SK-N-MC (cell line): Measurements from ENCODE around the gene SEC22C.

ENCODE experiments used
- DNase-seq: peaks from one replicate; pipeline ENCODE4 v3.0.0-alpha.2; 2011; ENCODE audit warnings: low read depth, low spot score
- H3K27ac ChIP-seq: fragments of 200-600 bp; sonication (generic); 2 replicates; pipeline ENCODE4 v1.5.1; 2016; ENCODE audit warnings: mixed run types
- H3K36me3 ChIP-seq: fragments of 200-600 bp; sonication (generic); 2 replicates; pipeline ENCODE4 v1.6.1; 2017; ENCODE audit warnings: antibody characterized with exemption, low read length, mixed read lengths; ENCODE audit not compliant: insufficient read depth
- H3K4me3 ChIP-seq: fragments of 200-600 bp; sonication (generic); 2 replicates; pipeline ENCODE4 v1.5.1; 2016
- H3K9ac ChIP-seq: fragments of 200-600 bp; sonication (generic); 2 replicates; pipeline ENCODE4 v1.8.0; 2017; ENCODE audit warnings: mixed run types, mixed read lengths; ENCODE audit not compliant: insufficient read length
- H3K9me3 ChIP-seq: fragments of 200-600 bp; sonication (generic); 2 replicates; pipeline ENCODE4 v1.6.1; 2017; ENCODE audit warnings: low read depth, mild to moderate bottlenecking, antibody characterized with exemption, low read length, moderate library complexity, mixed read lengths
- EZH2 ChIP-seq: fragments of 200-600 bp; sonication (generic); IDR thresholded peaks from one replicate; pipeline ENCODE4 v1.6.1; 2017; ENCODE audit warnings: antibody characterized with exemption
- FOXP2 ChIP-seq: optimal IDR thresholded peaks from 2 replicates; pipeline ENCODE3; 2011; ENCODE audit warnings: mild to moderate bottlenecking, moderate library complexity; ENCODE audit not compliant: insufficient read depth; ENCODE audit errors: extremely low read length, control extremely low read depth
- POLR2AphosphoS5 ChIP-seq: IDR thresholded peaks from 2 replicates; pipeline ENCODE4 v1.6.1; 2012; ENCODE audit warnings: mild to moderate bottlenecking, low read depth, low read length, borderline replicate concordance

The SEC22C gene

GRCh38 chr3:42525736-42526345 is 55.9 kb downstream of the SEC22C start:
- TF ChIP-seq POLR2AphosphoS5 (no peak), FOXP2 (no peak), EZH2 (no peak)
- H3K9me3 ChIP-seq, result no peaks in the 10 kb centered on the region
- no peak overlapping the region for H3K9ac ChIP-seq
- no peak overlapping the region for H3K4me3 ChIP-seq
- no peaks in the 10 kb centered on the region for H3K36me3 ChIP-seq
- H3K27ac ChIP-seq, result no peak overlapping the region
- no peak for DNase-seq

- no peak for DNase-seq
- no peak overlapping the region for H3K9ac ChIP-seq
- H3K9me3 ChIP-seq, result no peaks in the 10 kb centered on the region
- H3K36me3 ChIP-seq, result no peaks in the 10 kb centered on the region
- no peak overlapping the region for H3K4me3 ChIP-seq
- H3K27ac ChIP-seq, result no peak overlapping the region
- no peak for TF ChIP-seq FOXP2
- TF ChIP-seq POLR2AphosphoS5, result no peak
- TF ChIP-seq EZH2, result no peak
These were observed 56.6 kb downstream of the SEC22C start for GRCh38 chr3:42525212-42525611.

GRCh38 chr3:42524751-42525150 is 57.0 kb downstream of the SEC22C start:
- DNase-seq, result no peak
- H3K4me3 ChIP-seq, result no peak overlapping the region
- TF ChIP-seq POLR2AphosphoS5 (no peak), EZH2 (no peak), FOXP2 (no peak)
- H3K27ac ChIP-seq, result no peak overlapping the region
- no peaks in the 10 kb centered on the region for H3K36me3 ChIP-seq
- H3K9ac ChIP-seq, result no peak overlapping the region
- no peaks in the 10 kb centered on the region for H3K9me3 ChIP-seq

- Histone ChIP-seq H3K27ac (no peak overlapping the region), H3K36me3 (no peaks in the 10 kb centered on the region), H3K9ac (no peak overlapping the region), H3K9me3 (no peaks in the 10 kb centered on the region), H3K4me3 (no peak overlapping the region)
- TF ChIP-seq EZH2, result no peak
- no peak for TF ChIP-seq FOXP2
- no peak for TF ChIP-seq POLR2AphosphoS5
- no peak for DNase-seq
These were observed 60.9 kb downstream of the SEC22C start for GRCh38 chr3:42520906-42521305.

GRCh38 chr3:42520336-42520735 is 61.4 kb downstream of the SEC22C start:
- DNase-seq, result no peak
- Histone ChIP-seq H3K36me3 (no peaks in the 10 kb centered on the region), H3K9ac (no peak overlapping the region), H3K9me3 (no peaks in the 10 kb centered on the region), H3K27ac (no peak overlapping the region), H3K4me3 (no peak overlapping the region)
- no peak for TF ChIP-seq EZH2
- no peak for TF ChIP-seq POLR2AphosphoS5
- no peak for TF ChIP-seq FOXP2

GRCh38 chr3:42519568-42519962 is 62.2 kb downstream of the SEC22C start:
- no peak overlapping the region for H3K27ac ChIP-seq
- TF ChIP-seq EZH2, result no peak
- no peak for TF ChIP-seq POLR2AphosphoS5
- no peak for TF ChIP-seq FOXP2
- no peak overlapping the region for H3K9ac ChIP-seq
- no peak overlapping the region for H3K4me3 ChIP-seq
- H3K9me3 ChIP-seq, result no peaks in the 10 kb centered on the region
- no peaks in the 10 kb centered on the region for H3K36me3 ChIP-seq
- no peak for DNase-seq

GRCh38 chr3:42518800-42519567 is 62.8 kb downstream of the SEC22C start:
- Histone ChIP-seq H3K27ac (no peak overlapping the region), H3K9ac (no peak overlapping the region), H3K9me3 (no peaks in the 10 kb centered on the region), H3K4me3 (no peak overlapping the region), H3K36me3 (no peaks in the 10 kb centered on the region)
- TF ChIP-seq FOXP2 (no peak), EZH2 (no peak), POLR2AphosphoS5 (no peak)
- DNase-seq, result no peak

- TF ChIP-seq POLR2AphosphoS5 (no peak), FOXP2 (no peak), EZH2 (no peak)
- no peak for DNase-seq
- H3K4me3 ChIP-seq, result no peak overlapping the region
- H3K27ac ChIP-seq, result no peak overlapping the region
- H3K9me3 ChIP-seq, result no peaks in the 10 kb centered on the region
- no peaks in the 10 kb centered on the region for H3K36me3 ChIP-seq
- no peak overlapping the region for H3K9ac ChIP-seq
These were observed 64.7 kb downstream of the SEC22C start for GRCh38 chr3:42517117-42517516.

- no peak for TF ChIP-seq POLR2AphosphoS5
- no peak for TF ChIP-seq EZH2
- no peak for TF ChIP-seq FOXP2
- Histone ChIP-seq H3K4me3 (no peak overlapping the region), H3K27ac (no peak overlapping the region), H3K9me3 (no peaks in the 10 kb centered on the region), H3K36me3 (no peaks in the 10 kb centered on the region), H3K9ac (no peak overlapping the region)
- DNase-seq, result no peak
These were observed 65.3 kb downstream of the SEC22C start for GRCh38 chr3:42516443-42516842.
